Sigmoid colon (tissue), 4 donors: ENCODE results near the gene THRB.

Experiments
- EP300 ChIP-seq, 4 donors: sonication (generic); formaldehyde crosslinking; IDR thresholded peaks; one replicate each; pipeline ENCODE4 v1.6.1; 2017; ENCODE audit warnings: antibody characterized with exemption in 4 of 4
- TF ChIP-seq, protein P1 (sequence below), 4 experiments: fragments of 450-650 bp in 3 of 4; fragments of 200-600 bp in 1 of 4; IDR thresholded peaks; one replicate each; pipeline ENCODE4 v1.5.1; 2016 to 2019; ENCODE audit warnings: antibody characterized with exemption in 4 of 4, mild to moderate bottlenecking in 3 of 4, moderate library complexity in 2 of 4

GRCh38 chr3:24340161-24340560 is 154.5 kb downstream of the THRB start:
- no peak for TF ChIP-seq EP300 (IDR thresholded peaks at IDR 0.05)
- TF ChIP-seq, protein P1, sequence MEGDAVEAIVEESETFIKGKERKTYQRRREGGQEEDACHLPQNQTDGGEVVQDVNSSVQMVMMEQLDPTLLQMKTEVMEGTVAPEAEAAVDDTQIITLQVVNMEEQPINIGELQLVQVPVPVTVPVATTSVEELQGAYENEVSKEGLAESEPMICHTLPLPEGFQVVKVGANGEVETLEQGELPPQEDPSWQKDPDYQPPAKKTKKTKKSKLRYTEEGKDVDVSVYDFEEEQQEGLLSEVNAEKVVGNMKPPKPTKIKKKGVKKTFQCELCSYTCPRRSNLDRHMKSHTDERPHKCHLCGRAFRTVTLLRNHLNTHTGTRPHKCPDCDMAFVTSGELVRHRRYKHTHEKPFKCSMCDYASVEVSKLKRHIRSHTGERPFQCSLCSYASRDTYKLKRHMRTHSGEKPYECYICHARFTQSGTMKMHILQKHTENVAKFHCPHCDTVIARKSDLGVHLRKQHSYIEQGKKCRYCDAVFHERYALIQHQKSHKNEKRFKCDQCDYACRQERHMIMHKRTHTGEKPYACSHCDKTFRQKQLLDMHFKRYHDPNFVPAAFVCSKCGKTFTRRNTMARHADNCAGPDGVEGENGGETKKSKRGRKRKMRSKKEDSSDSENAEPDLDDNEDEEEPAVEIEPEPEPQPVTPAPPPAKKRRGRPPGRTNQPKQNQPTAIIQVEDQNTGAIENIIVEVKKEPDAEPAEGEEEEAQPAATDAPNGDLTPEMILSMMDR (IDR thresholded peaks at IDR 0.05): no peak
